Natural killer cell treated with Interleukin-12 subunit alpha and Interleukin-12 subunit beta and Interleukin-15 and Interleukin-18, amount 100 ng/mL, for 72 hours (primary cell): ENCODE results near the gene CERK. TPM values are rescaled to one million over a fixed set of nuclear protein-coding genes. Genes with fewer than 3 reads are reported as not detected.
A peak's percentile ranks its signal among the peaks of the same experiment; 100 is the strongest.

ENCODE experiments used
- ATAC-seq, 2 donors: fragments of 150-1000 bp; cut with Tn5 transposase in 1 of 2; sonication (Bioruptor Pico), chemical (Tn5 transposase) in 1 of 2; 2 replicates each; pipeline ENCODE4 v1.10.0; 2021
- DNase-seq: peaks from one replicate; pipeline ENCODE4 v3.0.0; 2022; ENCODE audit warnings: low spot score
- H3K27ac Mint-ChIP-seq, 2 donors: 1 replicate in 1 of 2; 2 replicates in 1 of 2; pipeline ENCODE4 v1.8.0; 2022; ENCODE audit warnings: mixed read lengths in 2 of 2, mild to moderate bottlenecking in 1 of 2, moderate library complexity in 1 of 2
- H3K27me3 Mint-ChIP-seq, 2 donors: 1 replicate in 1 of 2; 2 replicates in 1 of 2; pipeline ENCODE4 v1.8.0; 2022; ENCODE audit warnings: mixed read lengths in 2 of 2
- H3K36me3 Mint-ChIP-seq: one replicate; pipeline ENCODE4 v1.8.0; 2022; ENCODE audit warnings: mixed read lengths
- H3K4me1 Mint-ChIP-seq, 2 donors: 1 replicate in 1 of 2; 2 replicates in 1 of 2; pipeline ENCODE4 v1.8.0; 2022; ENCODE audit warnings: low read depth in 2 of 2, mixed read lengths in 2 of 2, mild to moderate bottlenecking in 1 of 2
- H3K4me3 Mint-ChIP-seq: one replicate; pipeline ENCODE4 v1.8.0; 2022; ENCODE audit warnings: mixed read lengths
- H3K9me3 Mint-ChIP-seq: 2 replicates; pipeline ENCODE4 v1.8.0; 2022; ENCODE audit warnings: mixed read lengths
- total RNA-seq, 2 donors: library from RNA; stranded (reverse); gene quantifications; one replicate each; pipeline ENCODE4 v1.2.3, GENCODE V29; 2022

Gene CERK
- total RNA-seq, 2 donors from 2014 or later, result 38.1 to 55.8 TPM

GRCh38 chr22:46761017-46761416 lies 23.0 kb upstream of the CERK start:
- H3K9me3 Mint-ChIP-seq, result peaks cover 5% of the 10 kb centered on the region
- peak overlapping the region; percentile 100 for H3K4me3 Mint-ChIP-seq
- DNase-seq (peak; percentile 53), ATAC-seq (no peak)
- no peaks in the 10 kb centered on the region for H3K27me3 Mint-ChIP-seq
- H3K36me3 Mint-ChIP-seq, result peaks cover 4% of the 10 kb centered on the region
- peak overlapping the region; percentile 100 for H3K27ac Mint-ChIP-seq
- H3K4me1 Mint-ChIP-seq, result peaks cover 46% of the 10 kb centered on the region in 2 donors

DNA sequence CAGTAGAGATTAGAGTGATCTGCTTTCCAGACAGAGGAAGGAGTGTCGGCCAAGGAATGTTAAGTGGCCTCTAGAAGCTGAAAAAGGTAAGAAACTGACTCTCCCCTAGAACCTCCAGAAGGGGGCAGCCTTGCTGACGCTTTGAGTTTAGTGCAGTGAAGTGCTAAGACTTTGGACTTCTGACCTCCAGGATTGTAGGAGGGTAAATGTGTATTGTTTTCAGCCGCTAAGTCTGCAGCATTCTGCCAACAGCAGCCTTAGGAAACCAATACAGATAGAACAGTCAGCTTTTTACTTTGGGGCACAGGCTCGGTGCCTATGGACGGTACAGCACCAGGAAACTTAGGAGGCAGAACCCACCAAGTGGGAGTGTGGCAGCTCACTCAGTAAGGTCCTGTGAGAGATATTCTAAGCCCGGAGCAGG lies 20.8 kb upstream of the CERK start:
- H3K36me3 Mint-ChIP-seq, result peaks cover 4% of the 10 kb centered on the region
- peak overlapping the region; percentile 12 to 41 for H3K27ac Mint-ChIP-seq
- DNase-seq (peak; percentile 75), ATAC-seq (no peak)
- H3K9me3 Mint-ChIP-seq, result peaks cover 5% of the 10 kb centered on the region
- peaks cover 36 to 43% of the 10 kb centered on the region in 2 donors for H3K4me1 Mint-ChIP-seq
- no peaks in the 10 kb centered on the region for H3K27me3 Mint-ChIP-seq
- H3K4me3 Mint-ChIP-seq, result no peak overlapping the region

- H3K27ac Mint-ChIP-seq, result peak overlapping the region in 1 of 2 donors; percentile 41
- H3K36me3 Mint-ChIP-seq, result peaks cover 4% of the 10 kb centered on the region
- DNase-seq (no peak), ATAC-seq (no peak)
- H3K4me1 Mint-ChIP-seq, result peaks cover 31 to 39% of the 10 kb centered on the region in 2 donors
- peaks cover 5% of the 10 kb centered on the region for H3K9me3 Mint-ChIP-seq
- no peak overlapping the region for H3K4me3 Mint-ChIP-seq
- H3K27me3 Mint-ChIP-seq, result no peaks in the 10 kb centered on the region
Observed at GRCh38 chr22:46758121-46758520, 20.1 kb upstream of the CERK start.

DNA sequence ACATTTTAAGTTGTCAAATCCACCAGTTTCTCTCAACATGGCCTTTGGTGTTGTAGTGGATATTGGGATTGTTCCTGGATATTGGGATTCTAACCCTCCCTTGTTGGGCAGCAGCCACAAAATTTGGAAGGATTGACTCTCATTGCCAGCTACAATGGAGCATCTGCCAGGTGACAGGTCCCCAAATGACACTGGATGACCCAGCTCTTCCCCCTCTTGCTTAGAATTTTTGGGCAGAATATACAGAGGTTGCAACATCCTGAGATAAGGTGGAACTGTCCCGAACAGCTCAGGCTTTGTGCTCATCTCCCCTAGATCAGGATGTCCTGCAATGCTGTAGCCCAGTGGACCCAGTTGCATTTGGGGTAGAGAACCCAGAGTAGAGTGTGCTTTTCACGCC lies 19.1 kb upstream of the CERK start:
- Mint-ChIP-seq H3K9me3 (peaks cover 5% of the 10 kb centered on the region), H3K27me3 (no peaks in the 10 kb centered on the region), H3K4me3 (no peak overlapping the region), H3K27ac (no peak overlapping the region), H3K36me3 (peaks cover 4% of the 10 kb centered on the region), H3K4me1 (peaks cover 26 to 29% of the 10 kb centered on the region in 2 donors)
- ATAC-seq (no peak), DNase-seq (peak; percentile 12)

- Mint-ChIP-seq H3K4me3 (no peak overlapping the region), H3K36me3 (peaks cover 4% of the 10 kb centered on the region), H3K9me3 (peaks cover 5% of the 10 kb centered on the region), H3K27me3 (no peaks in the 10 kb centered on the region), H3K4me1 (peaks cover 19 to 25% of the 10 kb centered on the region in 2 donors), H3K27ac (no peak overlapping the region)
- ATAC-seq (no peak), DNase-seq (peak; percentile 59)
Observed at GRCh38 chr22:46756097-46756496, 18.0 kb upstream of the CERK start.

GRCh38 chr22:46755525-46755924 lies 17.5 kb upstream of the CERK start:
- H3K9me3 Mint-ChIP-seq, result peaks cover 5% of the 10 kb centered on the region
- ATAC-seq (no peak), DNase-seq (peak; percentile 38)
- no peak overlapping the region for H3K27ac Mint-ChIP-seq
- no peak overlapping the region for H3K4me3 Mint-ChIP-seq
- no peaks in the 10 kb centered on the region for H3K27me3 Mint-ChIP-seq
- peaks cover 4% of the 10 kb centered on the region for H3K36me3 Mint-ChIP-seq
- H3K4me1 Mint-ChIP-seq, result peaks cover 16 to 25% of the 10 kb centered on the region in 2 donors

- H3K36me3 Mint-ChIP-seq, result peaks cover 4% of the 10 kb centered on the region
- H3K9me3 Mint-ChIP-seq, result peaks cover 5% of the 10 kb centered on the region
- H3K27me3 Mint-ChIP-seq, result no peaks in the 10 kb centered on the region
- peaks cover 19 to 32% of the 10 kb centered on the region in 2 donors for H3K4me1 Mint-ChIP-seq
- no peak overlapping the region for H3K4me3 Mint-ChIP-seq
- no peak for DNase-seq
- ATAC-seq, result no peak
- H3K27ac Mint-ChIP-seq, result peak overlapping the region; percentile 89 to 96
Observed at GRCh38 chr22:46754826-46755225, 16.8 kb upstream of the CERK start.

DNA sequence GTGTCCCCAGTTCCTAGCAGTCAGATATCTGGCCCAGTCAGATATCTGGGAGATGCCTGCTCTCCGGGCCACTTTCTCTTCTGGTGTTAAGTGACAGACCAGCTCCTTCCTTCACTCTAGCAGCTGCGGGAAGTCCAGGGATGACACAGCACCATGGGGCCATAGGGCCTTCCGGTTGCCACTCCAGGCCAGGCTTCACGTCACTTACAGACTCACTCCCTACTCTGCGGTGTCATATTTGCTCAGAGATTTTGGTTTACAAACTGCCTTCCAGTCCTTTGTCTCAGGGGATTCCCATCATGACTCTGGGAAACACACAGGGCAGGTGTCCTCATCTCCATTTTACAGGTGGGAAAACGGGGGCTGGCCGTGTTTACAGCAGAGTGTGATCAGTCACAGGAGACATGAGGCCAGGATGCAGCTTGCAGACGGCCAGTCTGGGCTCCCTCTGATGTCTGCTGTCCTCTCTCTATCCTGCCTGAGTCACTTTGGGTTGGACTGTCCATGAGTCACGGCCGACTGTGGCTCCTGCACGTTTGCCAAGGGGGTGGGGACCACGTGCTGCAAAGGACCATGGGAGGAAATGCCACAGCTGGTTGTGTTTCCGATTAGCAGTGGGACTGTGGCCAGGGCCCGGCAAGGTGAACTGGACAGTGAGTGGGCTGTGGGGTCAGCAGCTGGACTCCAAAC lies 16.2 kb upstream of the CERK start:
- Mint-ChIP-seq H3K9me3 (peaks cover 5% of the 10 kb centered on the region), H3K4me1 (peaks cover 24 to 37% of the 10 kb centered on the region in 2 donors), H3K27me3 (no peaks in the 10 kb centered on the region), H3K36me3 (peaks cover 4% of the 10 kb centered on the region), H3K27ac (peak overlapping the region; percentile 89 to 96), H3K4me3 (peak overlapping the region; percentile 67)
- DNase-seq (peak; percentile 88), ATAC-seq (peak; percentile 91 to 94)

- Mint-ChIP-seq H3K27me3 (no peaks in the 10 kb centered on the region), H3K4me3 (peak overlapping the region; percentile 67), H3K4me1 (peaks cover 28 to 40% of the 10 kb centered on the region in 2 donors), H3K9me3 (peaks cover 5% of the 10 kb centered on the region), H3K27ac (peak overlapping the region; percentile 89 to 96), H3K36me3 (peaks cover 4% of the 10 kb centered on the region)
- DNase-seq (no peak), ATAC-seq (no peak)
Observed at GRCh38 chr22:46753761-46754109, 15.7 kb upstream of the CERK start.

- Mint-ChIP-seq H3K9me3 (peaks cover 5% of the 10 kb centered on the region), H3K27ac (peak overlapping the region; percentile 89 to 96), H3K4me1 (peaks cover 25 to 38% of the 10 kb centered on the region in 2 donors), H3K4me3 (peak overlapping the region; percentile 67), H3K36me3 (peaks cover 4% of the 10 kb centered on the region), H3K27me3 (no peaks in the 10 kb centered on the region)
- ATAC-seq (no peak), DNase-seq (no peak)
Observed at GRCh38 chr22:46753360-46753759, 15.3 kb upstream of the CERK start.

DNA sequence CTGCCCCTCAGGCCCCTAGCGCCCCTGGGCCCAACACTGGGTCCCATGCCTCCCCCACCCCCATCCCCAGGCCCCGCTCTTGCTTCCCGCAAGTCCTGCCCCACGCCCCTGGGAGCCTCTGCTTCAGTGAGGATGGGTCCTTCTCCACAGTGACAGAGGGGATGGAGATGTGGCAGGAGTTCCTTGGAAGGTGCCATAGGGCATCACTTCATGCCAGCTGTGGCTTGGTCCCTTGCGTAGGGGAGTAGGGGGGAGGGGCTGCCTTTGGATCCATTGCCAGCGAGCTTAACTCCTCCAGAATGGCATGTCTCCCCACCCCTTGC lies 14.9 kb upstream of the CERK start:
- Mint-ChIP-seq H3K27ac (peak overlapping the region; percentile 89 to 96), H3K27me3 (no peaks in the 10 kb centered on the region), H3K9me3 (peaks cover 5% of the 10 kb centered on the region), H3K4me1 (peaks cover 24 to 36% of the 10 kb centered on the region in 2 donors), H3K36me3 (peaks cover 4% of the 10 kb centered on the region), H3K4me3 (no peak overlapping the region)
- no peak for ATAC-seq
- no peak for DNase-seq

- H3K9me3 Mint-ChIP-seq, result peaks cover 5% of the 10 kb centered on the region
- peaks cover 4% of the 10 kb centered on the region for H3K36me3 Mint-ChIP-seq
- H3K4me3 Mint-ChIP-seq, result no peak overlapping the region
- ATAC-seq (no peak), DNase-seq (no peak)
- H3K27me3 Mint-ChIP-seq, result no peaks in the 10 kb centered on the region
- peaks cover 24 to 36% of the 10 kb centered on the region in 2 donors for H3K4me1 Mint-ChIP-seq
- peak overlapping the region in 1 of 2 donors; percentile 98 for H3K27ac Mint-ChIP-seq
Observed at GRCh38 chr22:46752286-46752987, 14.4 kb upstream of the CERK start.

DNA sequence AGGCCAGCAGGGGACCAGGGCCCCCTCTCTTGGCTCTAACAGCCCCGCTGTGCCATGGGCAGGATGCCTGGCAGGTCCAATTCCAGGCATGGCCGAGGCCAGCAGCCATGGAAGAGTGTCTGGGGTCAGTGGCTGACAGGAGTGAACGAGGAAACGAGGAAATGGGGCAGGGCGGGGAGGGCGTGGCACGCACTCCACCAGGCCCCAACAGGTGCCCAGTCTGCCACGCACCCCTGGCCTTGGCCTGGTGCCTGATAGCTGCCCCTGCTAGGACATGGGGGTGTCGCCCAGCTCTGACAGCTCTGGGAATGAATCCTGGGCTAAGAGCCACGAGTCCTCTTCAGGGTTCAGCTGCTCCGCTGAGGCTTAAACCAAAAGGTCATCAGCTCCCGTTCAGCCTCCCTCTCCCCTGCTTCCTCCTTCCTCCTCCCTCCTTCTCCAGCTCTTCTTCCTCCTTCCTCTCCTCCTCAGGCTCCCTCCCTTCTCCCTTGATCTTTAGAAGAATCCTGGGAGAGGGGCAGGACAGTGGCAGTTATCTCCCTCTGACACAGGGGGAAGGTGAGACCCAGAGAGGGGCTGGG lies 12.9 kb upstream of the CERK start:
- peak overlapping the region in 1 of 2 donors; percentile 98 for H3K27ac Mint-ChIP-seq

GRCh38 chr22:46750530-46750800 lies 12.4 kb upstream of the CERK start:
- Mint-ChIP-seq H3K4me1 (peaks cover 24 to 36% of the 10 kb centered on the region in 2 donors), H3K36me3 (no peaks in the 10 kb centered on the region), H3K27me3 (no peaks in the 10 kb centered on the region), H3K4me3 (no peak overlapping the region), H3K27ac (peak overlapping the region in 1 of 2 donors; percentile 98), H3K9me3 (no peaks in the 10 kb centered on the region)
- no peak for ATAC-seq
- no peak for DNase-seq

More for the DNA sequence above, 12.9 kb upstream of the CERK start:
- H3K9me3 Mint-ChIP-seq, result no peaks in the 10 kb centered on the region
- H3K4me3 Mint-ChIP-seq, result no peak overlapping the region
- H3K36me3 Mint-ChIP-seq, result no peaks in the 10 kb centered on the region
- H3K4me1 Mint-ChIP-seq, result peaks cover 24 to 36% of the 10 kb centered on the region in 2 donors
- DNase-seq (no peak), ATAC-seq (no peak)
- no peaks in the 10 kb centered on the region for H3K27me3 Mint-ChIP-seq
